Endothelial cell (in vitro differentiated cells): ENCODE results near the gene PARP3. TPM values are rescaled to one million over a fixed set of nuclear protein-coding genes. Genes with fewer than 3 reads are reported as not detected.

ENCODE experiments used
- DNase-seq: peaks from one replicate; pipeline ENCODE4 v3.0.0; 2021; ENCODE audit warnings: low spot score
- H3K27ac Mint-ChIP-seq: one replicate; pipeline ENCODE4 v1.8.0; 2021; ENCODE audit warnings: mixed read lengths, inconsistent platforms; ENCODE audit not compliant: unreplicated experiment
- H3K27me3 Mint-ChIP-seq: one replicate; pipeline ENCODE4 v1.8.0; 2021; ENCODE audit warnings: mild to moderate bottlenecking, moderate library complexity, mixed read lengths, inconsistent platforms; ENCODE audit not compliant: unreplicated experiment
- H3K36me3 Mint-ChIP-seq: one replicate; pipeline ENCODE4 v1.8.0; 2021; ENCODE audit warnings: mild to moderate bottlenecking, low read depth, mixed read lengths, inconsistent platforms; ENCODE audit not compliant: unreplicated experiment
- H3K4me1 Mint-ChIP-seq: one replicate; pipeline ENCODE4 v1.8.0; 2021; ENCODE audit warnings: mild to moderate bottlenecking, mixed read lengths, inconsistent platforms; ENCODE audit not compliant: unreplicated experiment
- H3K4me3 Mint-ChIP-seq: one replicate; pipeline ENCODE4 v1.8.0; 2021; ENCODE audit warnings: mild to moderate bottlenecking, mixed read lengths, inconsistent platforms; ENCODE audit not compliant: unreplicated experiment
- H3K9me3 Mint-ChIP-seq: one replicate; pipeline ENCODE4 v1.8.0; 2021; ENCODE audit warnings: mixed read lengths, inconsistent platforms; ENCODE audit not compliant: unreplicated experiment
- CTCF ChIP-seq: fragments of 200-600 bp; sonication (generic); IDR thresholded peaks from one replicate; pipeline ENCODE4 v1.5.0; 2021; ENCODE audit warnings: antibody characterized with exemption; ENCODE audit not compliant: unreplicated experiment
- total RNA-seq: library from RNA; stranded (reverse); fragmentation: NEBNext Ultra II Directional; extraction: Animal tissue kit (Norgen Biotek cat#: 25700); gene quantifications from one replicate; pipeline ENCODE4 v1.2.1, GENCODE V29; 2021; ENCODE audit not compliant: unreplicated experiment

Gene PARP3
- total RNA-seq, 1 donor from 2014 or later: 4.6 TPM

GRCh38 chr3:51934139-51934850 is 7.9 kb upstream of the PARP3 start:
- no peaks in the 10 kb centered on the region for H3K9me3 Mint-ChIP-seq
- H3K4me3 Mint-ChIP-seq: no peak overlapping the region
- TF ChIP-seq CTCF: no peak
- no peak for DNase-seq
- H3K27me3 Mint-ChIP-seq: peaks cover 4% of the 10 kb centered on the region
- no peak overlapping the region for H3K27ac Mint-ChIP-seq
- peaks cover 6% of the 10 kb centered on the region for H3K4me1 Mint-ChIP-seq
- peaks cover 49% of the 10 kb centered on the region for H3K36me3 Mint-ChIP-seq

- TF ChIP-seq CTCF: no peak
- peaks cover 47% of the 10 kb centered on the region for H3K36me3 Mint-ChIP-seq
- H3K4me1 Mint-ChIP-seq: peaks cover 7% of the 10 kb centered on the region
- H3K4me3 Mint-ChIP-seq: no peak overlapping the region
- no peaks in the 10 kb centered on the region for H3K9me3 Mint-ChIP-seq
- no peak overlapping the region for H3K27ac Mint-ChIP-seq
- DNase-seq: no peak
- H3K27me3 Mint-ChIP-seq: peaks cover 2% of the 10 kb centered on the region
Observed at GRCh38 chr3:51934991-51935885, 6.9 kb upstream of the PARP3 start.

GRCh38 chr3:51935886-51936755 is 6.0 kb upstream of the PARP3 start:
- no peak for TF ChIP-seq CTCF
- no peak for DNase-seq
- Mint-ChIP-seq H3K36me3 (peaks cover 47% of the 10 kb centered on the region), H3K4me1 (peaks cover 15% of the 10 kb centered on the region), H3K4me3 (no peak overlapping the region), H3K9me3 (no peaks in the 10 kb centered on the region), H3K27ac (no peak overlapping the region), H3K27me3 (peaks cover 4% of the 10 kb centered on the region)

- Mint-ChIP-seq H3K9me3 (no peaks in the 10 kb centered on the region), H3K27me3 (peaks cover 3% of the 10 kb centered on the region), H3K36me3 (peaks cover 43% of the 10 kb centered on the region), H3K4me1 (peaks cover 17% of the 10 kb centered on the region), H3K27ac (no peak overlapping the region), H3K4me3 (no peak overlapping the region)
- no peak for TF ChIP-seq CTCF
- DNase-seq: no peak
Observed at GRCh38 chr3:51937014-51937413, 5.1 kb upstream of the PARP3 start.
